IMR-90 (cell line): ENCODE data around the gene ETV4. TPM values are rescaled to one million over a fixed set of nuclear protein-coding genes. Genes with fewer than 3 reads are reported as not detected.

Experiments
- ATAC-seq: fragments of 200-7000 bp; cut with Tn5 transposase; 2 replicates; pipeline ENCODE4 v1.9.1; 2020; ENCODE audit warnings: low read depth, mild to moderate bottlenecking, moderate library complexity
- Bru-seq: library from RNA; stranded (reverse); fragments of 400-500 nt; gene quantifications from one replicate; lab custom pipeline; 2021; lab: Mats Ljungman, UMichigan
- BruChase-seq, 2 experiments: library from RNA; stranded (reverse); fragments of 400-500 nt; gene quantifications; one replicate each; lab custom pipeline; 2021; lab: Mats Ljungman, UMichigan
- BruUV-seq: library from RNA; stranded (reverse); fragments of 400-500 nt; replicated peaks from 2 replicates; lab custom pipeline; 2021; lab: Mats Ljungman, UMichigan
- CTCF ChIA-PET: fragments of 300-600 bp; formaldehyde crosslinking; extraction: SDS; loops from one replicate; lab custom pipeline; 2021; ENCODE audit warnings: antibody characterized with exemption; lab: Yijun Ruan, JAX
- POLR2A ChIA-PET: fragments of 300-600 bp; sonication (Branson Sonifier 250); formaldehyde crosslinking; loops from one replicate; lab custom pipeline; 2022; ENCODE audit warnings: antibody characterized with exemption; ENCODE audit not compliant: unreplicated experiment; lab: Charles Lee
- DNase-seq: peaks from one replicate; pipeline ENCODE4 v3.0.0; 2013
- H2AFZ ChIP-seq: replicated peaks from 2 replicates; pipeline ENCODE3; 2013; ENCODE audit warnings: low read length, mild to moderate bottlenecking; ENCODE audit not compliant: poor library complexity
- H2AK5ac ChIP-seq: 2 replicates; pipeline ENCODE4 v1.6.1; 2013; ENCODE audit warnings: low read depth, low read length, inconsistent platforms
- H2AK9ac ChIP-seq: replicated peaks from 2 replicates; pipeline ENCODE3; 2013; ENCODE audit warnings: mild to moderate bottlenecking, low read depth, low read length, moderate library complexity; ENCODE audit not compliant: poor library complexity
- H2BK120ac ChIP-seq: 2 replicates; pipeline ENCODE4 v1.6.1; 2013; ENCODE audit warnings: low read depth, low read length, inconsistent platforms
- H2BK15ac ChIP-seq: 3 replicates; pipeline ENCODE4 v1.6.1; 2013; ENCODE audit warnings: low read depth, low read length, inconsistent platforms
- H2BK20ac ChIP-seq: 2 replicates; pipeline ENCODE4 v1.6.1; 2013; ENCODE audit warnings: low read depth, mild to moderate bottlenecking, inconsistent platforms, low read length, moderate library complexity
- H2BK5ac ChIP-seq: 2 replicates; pipeline ENCODE4 v1.6.1; 2013; ENCODE audit warnings: mild to moderate bottlenecking, low read depth, low read length, inconsistent platforms; ENCODE audit not compliant: poor library complexity, severe bottlenecking
- H3K14ac ChIP-seq: replicated peaks from 2 replicates; pipeline ENCODE4 v1.6.1; 2013; ENCODE audit warnings: low read depth, low read length, inconsistent platforms
- H3K18ac ChIP-seq: 2 replicates; pipeline ENCODE4 v1.6.1; 2013; ENCODE audit warnings: low read depth, low read length, control low read depth
- H3K23ac ChIP-seq: 2 replicates; pipeline ENCODE4 v1.6.1; 2013; ENCODE audit warnings: low read depth, low read length, inconsistent platforms
- H3K27ac ChIP-seq: 2 replicates; pipeline ENCODE4 v1.5.1; 2013; ENCODE audit warnings: mild to moderate bottlenecking, control low read depth, low read length; ENCODE audit not compliant: insufficient read depth
- H3K27me3 ChIP-seq: 2 replicates; pipeline ENCODE4 v1.6.1; 2013; ENCODE audit warnings: low read length; ENCODE audit not compliant: control insufficient read depth, insufficient read depth
- H3K36me3 ChIP-seq: 2 replicates; pipeline ENCODE4 v1.6.1; 2013; ENCODE audit warnings: low read length, mixed read lengths; ENCODE audit not compliant: control insufficient read depth, insufficient read depth
- H3K4ac ChIP-seq: 2 replicates; pipeline ENCODE4 v1.6.1; 2013; ENCODE audit warnings: low read depth, low read length, inconsistent platforms
- H3K4me1 ChIP-seq: 2 replicates; pipeline ENCODE4 v1.6.1; 2013; ENCODE audit warnings: low read length, mixed read lengths; ENCODE audit not compliant: control insufficient read depth, insufficient read depth
- H3K4me2 ChIP-seq: 2 replicates; pipeline ENCODE4 v1.6.1; 2013; ENCODE audit warnings: low read depth, mild to moderate bottlenecking, control low read depth, low read length, moderate library complexity
- H3K4me3 ChIP-seq: 2 replicates; pipeline ENCODE4 v1.5.1; 2013; ENCODE audit warnings: low read depth, mild to moderate bottlenecking, control low read depth, low read length, moderate library complexity; ENCODE audit not compliant: insufficient read depth
- H3K56ac ChIP-seq: 2 replicates; pipeline ENCODE4 v1.6.1; 2013; ENCODE audit warnings: low read length, inconsistent platforms; ENCODE audit not compliant: insufficient read depth; ENCODE audit errors: extremely low read depth
- H3K79me1 ChIP-seq, 2 experiments: 2 replicates each; pipeline ENCODE4 v1.6.1; 2013; ENCODE audit warnings: low read length in 2 of 2, inconsistent platforms in 1 of 2, low read depth in 1 of 2
- H3K9ac ChIP-seq: 2 replicates; pipeline ENCODE4 v1.6.1; 2013; ENCODE audit warnings: low read depth, low read length, control low read depth
- H3K9me1 ChIP-seq: 2 replicates; pipeline ENCODE4 v1.6.1; 2013; ENCODE audit warnings: low read length, inconsistent platforms; ENCODE audit not compliant: insufficient read depth
- H3K9me3 ChIP-seq: 2 replicates; pipeline ENCODE4 v1.6.1; 2013; ENCODE audit warnings: low read length; ENCODE audit not compliant: control insufficient read depth, insufficient read depth
- H4K20me1 ChIP-seq: 2 replicates; pipeline ENCODE4 v1.6.1; 2013; ENCODE audit warnings: low read length, inconsistent platforms; ENCODE audit not compliant: insufficient read depth
- H4K5ac ChIP-seq: 2 replicates; pipeline ENCODE4 v1.6.1; 2013; ENCODE audit warnings: mild to moderate bottlenecking, low read depth, low read length, control low read depth
- H4K8ac ChIP-seq, 2 experiments: 2 replicates each; pipeline ENCODE4 v1.6.1; 2013; ENCODE audit warnings: low read depth in 2 of 2, low read length in 2 of 2, control low read depth in 1 of 2, inconsistent platforms in 1 of 2
- H4K91ac ChIP-seq: 2 replicates; pipeline ENCODE4 v1.6.1; 2013; ENCODE audit warnings: low read depth, low read length, inconsistent platforms; ENCODE audit not compliant: insufficient read depth
- MAZ ChIP-seq: IDR thresholded peaks from 2 replicates; pipeline ENCODE4 v1.6.1; 2012; ENCODE audit warnings: low read depth, mild to moderate bottlenecking, low read length, improper control_type of control experiment, moderate library complexity, borderline replicate concordance
- RAD21 ChIP-seq: IDR thresholded peaks from 2 replicates; pipeline ENCODE4 v1.6.1; 2012; ENCODE audit warnings: low read length, improper control_type of control experiment
- WGBS, 2 experiments: methylation state at CpG; one replicate each; pipeline versions ENCODE4 v1.1.5 to v1.1.7; 2013; ENCODE audit warnings: missing lambda C conversion rate in 2 of 2; ENCODE audit not compliant: insufficient read length in 1 of 2; ENCODE audit errors: extremely low coverage in 2 of 2; 5-methylcytosine and 5-hydroxymethylcytosine counted together
- dilution Hi-C: fragments of 300-500 bp; cut with HindIII; formaldehyde crosslinking; loops from one replicate; pipeline ENCODE4 v1.14.3; 2018; ENCODE audit warnings: low sequenced_read_pairs; ENCODE audit not compliant: unreplicated experiment
- in situ Hi-C: fragments of 300-500 bp; cut with MboI; formaldehyde crosslinking; loops from 3 replicates; pipeline ENCODE4 v1.14.3; 2019; ENCODE audit warnings: low sequenced_read_pairs, inconsistent platforms, mixed read lengths
- intact Hi-C: fragments of 100-400 bp; cut with micrococcal nuclease; formaldehyde crosslinking; loops from 2 replicates; pipeline ENCODE4 v1.10.0; 2022
- long read RNA-seq: library from polyadenylated mRNA; unstranded; transcript quantifications from one replicate; pipeline ENCODE4 v2.0.0, GENCODE V29; 2021; ENCODE audit not compliant: unreplicated experiment
- polyA plus RNA-seq, 3 experiments: library from polyadenylated mRNA; depleted of rRNA; stranded (reverse); fragments of >200 nt; gene quantifications; 2 replicates each; pipeline ENCODE4 v1.2.3, GENCODE V29; 2012; ENCODE audit warnings: low replicate concordance in 1 of 3
- total RNA-seq: library from RNA; depleted of rRNA; stranded (reverse); fragments of >200 nt; gene quantifications from 2 replicates; pipeline ENCODE4 v1.2.3, GENCODE V29; 2012; rRNA removed

ETV4 gene
- total RNA-seq (3.3 and 4.3 TPM in 2 replicates), polyA plus RNA-seq (2012; rRNA removed) (12.7 and 13.2 TPM in 2 replicates), Bru-seq, nascent RNA (percentile 52 among the genes with signal in this experiment), BruChase-seq, experiment 1, labeled RNA remaining after a 6-hour chase (percentile 46 among the genes with signal in this experiment), BruChase-seq, experiment 2, labeled RNA remaining after a 2-hour chase (percentile 43 among the genes with signal in this experiment)
- polyA plus RNA-seq (2012; cell fraction: cytosol; rRNA removed) = 9.5 TPM in 2 replicates
- polyA plus RNA-seq (2012; cell fraction: nucleus; rRNA removed; ENCODE audit: low replicate concordance) = 17.9 and 24.9 TPM in 2 replicates
- long read RNA-seq, partial matches to known transcripts = 2 of 6 reads
- long read RNA-seq, other reads (novel, unspliced or antisense) = 1 of 6 reads

- ATAC-seq (peak; percentile 87), DNase-seq (peak; percentile 89)
- Histone ChIP-seq H3K36me3 (no peaks in the 10 kb centered on the region), H2BK20ac (no peak within 1 kb of the TSS), H3K4ac (peak within 1 kb of the TSS; percentile 82), H3K27ac (peak within 1 kb of the TSS; percentile 42; the same call in 1 of the 2 replicates), H2AK9ac (peak within 1 kb of the TSS; percentile 97), H3K23ac (peak within 1 kb of the TSS; percentile 94), H3K9me1 (peaks cover 6% of the 10 kb centered on the region), H3K79me1 (peaks cover 6 to 34% of the 10 kb centered on the region in 2 experiments; a peak in 3 of 4 replicates), H3K4me1 (peaks cover 14% of the 10 kb centered on the region), H4K8ac (peak within 1 kb of the TSS; percentile 49 to 84; a peak in 2 of 4 replicates), H3K27me3 (no peaks in the 10 kb centered on the region), H3K18ac (no peak within 1 kb of the TSS), H3K9ac (peak within 1 kb of the TSS; percentile 54), H3K4me2 (peak within 1 kb of the TSS; percentile 99), H2BK120ac (0 out of 2 replicates have a peak within 1 kb of the TSS, but pooled peaks have one; percentile 56), H3K14ac (peak within 1 kb of the TSS; percentile 19), H2AK5ac (peak within 1 kb of the TSS; percentile 36), H2BK15ac (peak within 1 kb of the TSS; percentile 64; the same call in 2 of the 3 replicates), H3K9me3 (no peaks in the 10 kb centered on the region), H4K91ac (peak within 1 kb of the TSS; percentile 55), H4K5ac (no peak within 1 kb of the TSS), H2BK5ac (peak within 1 kb of the TSS; percentile 71), H4K20me1 (no peaks in the 10 kb centered on the region), H3K4me3 (peak within 1 kb of the TSS; percentile 61), H2AFZ (peak within 1 kb of the TSS; percentile 89), H3K56ac (peak within 1 kb of the TSS; percentile 69; the same call in 1 of the 2 replicates)
- ChIA-PET CTCF (no interaction called here), POLR2A (interaction anchor here (1.0 kb wide), 2 partner anchors 179 to 186 kb away, joined by 3 read pairs; no protein-coding TSS in a partner anchor)
- no TSS peak for BruUV-seq
- WGBS, 2 experiments = 0% methylated on average over 19 of the region's 46 CpGs; no CpG with 5 or more reads in 1 of the 2 experiments
- dilution Hi-C loops = no loop called here
- intact Hi-C loops = no loop called here
- in situ Hi-C loops = no loop called here
- peak; percentile 67 for TF ChIP-seq MAZ
- TF ChIP-seq RAD21 = no peak
Measured at GRCh38 chr17:43546319-43547188, at the start of gene ETV4. Gene ETV4 (minus strand): TSS chr17:43546340. CDS start chr17:43545617, 723 bp downstream.
